CD1c-positive myeloid dendritic cell (primary cell): ENCODE data around the gene BCL6B.
"Not testable (repeated sequence)": the region's sequence is repeated elsewhere in the genome, so short reads cannot be mapped to it uniquely, and the experiment has no call there.

Source experiments
- DNase-seq: peaks from one replicate; pipeline ENCODE4 v3.0.0-alpha.2; 2016; ENCODE audit errors: extremely low spot score

BCL6B gene

GRCh38 chr17:7029096-7029495, 6.2 kb downstream of the BCL6B start:
- DNase-seq = no peak

DNA sequence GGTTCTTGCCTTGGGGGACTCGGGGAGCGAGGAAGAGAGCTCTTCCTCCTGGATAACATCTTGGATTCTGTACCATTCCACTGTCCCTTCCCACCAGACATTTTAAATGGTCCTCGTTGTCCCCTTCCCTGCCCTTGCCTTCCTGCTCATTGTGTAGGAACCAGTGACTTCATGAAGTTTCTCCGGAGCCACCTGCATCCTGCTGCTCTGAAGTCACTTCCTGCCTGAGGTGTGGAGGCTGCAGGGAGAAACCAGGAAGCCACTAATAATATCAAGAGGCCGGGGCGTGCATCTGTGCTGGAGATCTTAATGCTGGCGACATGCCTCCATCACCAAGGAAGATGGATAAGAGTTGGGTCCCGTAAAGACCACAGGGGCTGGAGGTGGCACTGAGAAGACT, 6.8 kb downstream of the BCL6B start:
- DNase-seq = peak; percentile 72

- DNase-seq = no peak
Measured at GRCh38 chr17:7034955-7035590, 12.2 kb downstream of the BCL6B start.

- peak; percentile 97 for DNase-seq
Measured at GRCh38 chr17:7035591-7036368, 12.9 kb downstream of the BCL6B start, which contains the start of gene SLC16A13. Gene SLC16A13, plus strand, starts transcription at chr17:7036015. Its CDS starts 368 bp downstream, at chr17:7036383.

DNA sequence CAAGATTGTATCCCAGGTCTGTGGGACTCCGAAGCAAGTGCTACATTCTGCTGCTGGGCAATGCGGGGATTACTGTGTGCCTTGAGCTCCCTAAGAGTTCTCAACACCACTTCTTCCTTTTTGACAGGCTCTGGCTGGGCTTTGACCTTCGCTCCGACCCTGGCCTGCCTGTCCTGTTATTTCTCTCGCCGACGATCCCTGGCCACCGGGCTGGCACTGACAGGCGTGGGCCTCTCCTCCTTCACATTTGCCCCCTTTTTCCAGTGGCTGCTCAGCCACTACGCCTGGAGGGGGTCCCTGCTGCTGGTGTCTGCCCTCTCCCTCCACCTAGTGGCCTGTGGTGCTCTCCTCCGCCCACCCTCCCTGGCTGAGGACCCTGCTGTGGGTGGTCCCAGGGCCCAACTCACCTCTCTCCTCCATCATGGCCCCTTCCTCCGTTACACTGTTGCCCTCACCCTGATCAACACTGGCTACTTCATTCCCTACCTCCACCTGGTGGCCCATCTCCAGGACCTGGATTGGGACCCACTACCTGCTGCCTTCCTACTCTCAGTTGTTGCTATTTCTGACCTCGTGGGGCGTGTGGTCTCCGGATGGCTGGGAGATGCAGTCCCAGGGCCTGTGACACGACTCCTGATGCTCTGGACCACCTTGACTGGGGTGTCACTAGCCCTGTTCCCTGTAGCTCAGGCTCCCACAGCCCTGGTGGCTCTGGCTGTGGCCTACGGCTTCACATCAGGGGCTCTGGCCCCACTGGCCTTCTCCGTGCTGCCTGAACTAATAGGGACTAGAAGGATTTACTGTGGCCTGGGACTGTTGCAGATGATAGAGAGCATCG, 15.4 kb downstream of the BCL6B start:
- no peak for DNase-seq

DNA sequence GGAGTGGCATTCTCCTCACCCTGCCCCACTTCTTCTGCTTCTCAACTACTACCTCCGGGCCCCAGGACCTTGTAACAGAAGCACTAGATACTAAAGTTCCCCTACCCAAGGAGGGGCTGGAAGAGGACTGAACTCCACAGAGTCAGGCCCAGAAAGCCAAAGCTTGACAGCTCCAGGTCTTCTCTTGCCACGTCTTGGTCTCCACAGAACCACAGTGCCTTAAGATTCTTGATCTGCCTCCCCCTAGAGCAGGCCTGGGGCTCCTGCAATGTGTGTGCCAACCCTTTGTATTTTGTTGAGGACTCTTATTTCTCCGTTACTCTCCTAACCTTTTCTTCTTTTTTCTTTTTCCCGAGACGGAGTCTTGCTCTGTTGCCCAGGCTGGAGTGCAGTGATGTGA, 17.0 kb downstream of the BCL6B start:
- DNase-seq = no peak

DNA sequence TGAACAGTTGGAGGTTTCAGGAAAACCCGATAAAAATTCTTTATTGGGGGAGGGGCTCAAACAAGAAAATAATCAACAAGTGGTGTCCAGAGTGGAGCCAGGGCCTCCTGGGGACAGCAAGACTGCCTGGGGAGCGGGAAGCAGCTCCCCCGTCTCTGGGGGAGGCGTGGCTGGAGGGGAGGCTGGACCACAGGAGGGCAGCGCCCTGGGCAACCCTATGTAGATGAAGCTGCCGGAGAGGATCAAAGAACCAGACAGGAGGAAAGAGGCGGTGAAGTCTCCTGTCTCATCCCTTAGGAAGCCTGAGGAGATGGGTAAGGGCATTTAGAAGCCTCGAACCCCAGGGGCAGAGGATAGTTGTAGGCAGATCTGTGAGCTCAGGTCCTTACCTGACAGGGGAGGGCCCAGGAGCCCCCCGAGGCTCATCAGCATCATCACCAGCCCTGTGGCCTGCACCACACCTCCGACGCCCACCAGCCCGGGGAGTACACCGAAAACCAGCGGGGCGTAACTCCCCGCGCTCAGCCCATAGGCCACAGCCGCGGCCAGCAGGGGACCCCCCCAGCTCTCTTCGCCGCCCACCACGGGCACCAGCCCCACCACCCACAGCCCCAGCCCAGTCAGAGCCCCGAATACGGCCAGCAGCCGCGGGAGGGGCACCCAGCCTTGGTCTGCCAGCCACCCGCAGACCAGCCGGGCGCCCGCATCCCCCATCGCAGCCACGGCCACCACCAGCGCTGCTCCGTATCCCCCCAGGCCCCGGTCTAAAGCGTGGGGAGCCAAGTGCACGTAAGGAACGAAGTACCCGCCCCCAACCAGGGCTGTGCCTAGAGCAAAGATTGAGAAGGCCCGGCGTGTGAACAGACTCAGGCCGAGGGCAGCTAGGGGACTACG, 19.0 kb downstream of the BCL6B start:
- DNase-seq = no peak

DNA sequence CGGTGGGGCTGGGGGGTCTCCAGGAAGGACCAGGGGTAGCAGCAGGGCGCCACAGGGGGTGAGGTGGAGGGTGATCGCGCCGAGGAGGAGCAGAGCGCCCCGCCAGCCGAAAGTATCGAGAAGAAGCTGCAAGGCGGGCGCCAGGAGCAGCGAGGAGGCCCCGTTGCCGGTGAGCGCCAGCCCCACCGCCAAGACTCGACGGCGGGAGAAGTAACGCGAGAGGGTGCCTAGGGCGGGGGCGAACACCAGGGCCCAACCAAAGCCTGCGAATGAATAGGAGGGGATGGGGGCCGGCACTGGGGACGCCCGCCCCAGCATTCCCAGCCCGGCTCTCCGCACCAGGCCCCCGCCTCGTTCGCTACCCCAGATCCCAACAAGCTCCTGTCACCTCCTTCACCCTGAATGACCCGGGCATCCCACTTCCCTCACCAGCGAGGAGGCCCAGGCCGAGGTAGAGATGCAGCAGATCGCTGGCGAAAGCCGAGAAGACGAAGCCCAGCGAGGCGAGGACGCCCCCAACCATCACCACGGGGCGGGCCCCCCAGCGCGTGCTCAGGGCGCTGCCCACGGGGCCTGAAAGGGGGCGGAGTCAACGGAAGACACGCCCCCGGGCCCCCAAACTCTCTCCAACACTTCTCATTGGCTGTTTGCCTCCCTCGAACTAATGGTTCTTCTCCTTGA, 19.8 kb downstream of the BCL6B start:
- peak; percentile 25 for DNase-seq

DNA sequence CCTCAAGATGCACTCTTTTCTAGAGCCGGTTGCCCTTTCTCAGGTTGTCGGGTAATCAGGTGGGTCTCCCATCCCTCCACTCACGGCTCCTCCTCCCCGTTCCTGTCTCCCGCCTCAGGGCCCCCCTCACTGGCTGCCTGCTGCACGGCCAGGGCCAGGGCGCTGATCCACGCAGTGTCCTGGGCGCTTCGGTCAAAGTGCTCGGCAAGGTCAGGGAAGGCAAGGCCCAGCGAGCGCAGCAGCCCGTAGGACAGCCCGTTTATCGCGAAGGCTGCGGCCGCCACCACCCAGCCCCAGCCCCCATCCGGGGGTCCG, 20.3 kb downstream of the BCL6B start:
- no peak for DNase-seq

- peak; percentile 40 for DNase-seq
Measured at GRCh38 chr17:7043497-7044198, 20.8 kb downstream of the BCL6B start, which contains the start of gene SLC16A11. Gene SLC16A11, minus strand, starts transcription at chr17:7044092. Its CDS starts 579 bp downstream, at chr17:7043513.

DNA sequence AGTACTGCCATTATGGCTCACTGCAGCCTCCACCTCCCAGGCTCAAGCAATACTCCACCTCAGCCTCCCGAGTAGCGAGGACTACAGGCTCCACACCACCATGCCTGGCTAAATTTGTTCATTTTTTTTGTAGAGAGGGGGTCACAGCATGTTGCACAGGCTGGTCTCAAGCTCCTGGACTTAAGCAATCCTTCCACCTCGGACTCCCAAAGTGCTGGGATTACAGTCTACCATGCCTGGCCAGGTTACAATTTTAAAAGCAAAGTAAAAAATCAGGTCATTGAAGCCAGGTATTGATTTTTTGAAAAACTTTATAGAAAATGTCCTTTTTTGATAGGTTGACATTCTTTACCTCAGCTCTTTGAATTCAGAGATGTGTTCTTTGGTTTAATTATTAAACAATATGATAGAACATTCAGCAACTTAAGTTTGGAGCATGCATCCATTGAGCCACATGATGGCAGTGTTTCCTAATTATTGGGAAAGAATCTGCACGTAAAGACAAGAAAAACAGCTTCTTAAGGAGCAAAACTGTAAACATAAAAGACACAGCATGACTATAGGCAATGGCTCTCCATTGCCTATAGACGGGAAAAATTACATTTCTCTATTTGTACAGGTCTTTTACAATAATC, 22.8 kb downstream of the BCL6B start:
- peak; percentile 88 for DNase-seq

DNA sequence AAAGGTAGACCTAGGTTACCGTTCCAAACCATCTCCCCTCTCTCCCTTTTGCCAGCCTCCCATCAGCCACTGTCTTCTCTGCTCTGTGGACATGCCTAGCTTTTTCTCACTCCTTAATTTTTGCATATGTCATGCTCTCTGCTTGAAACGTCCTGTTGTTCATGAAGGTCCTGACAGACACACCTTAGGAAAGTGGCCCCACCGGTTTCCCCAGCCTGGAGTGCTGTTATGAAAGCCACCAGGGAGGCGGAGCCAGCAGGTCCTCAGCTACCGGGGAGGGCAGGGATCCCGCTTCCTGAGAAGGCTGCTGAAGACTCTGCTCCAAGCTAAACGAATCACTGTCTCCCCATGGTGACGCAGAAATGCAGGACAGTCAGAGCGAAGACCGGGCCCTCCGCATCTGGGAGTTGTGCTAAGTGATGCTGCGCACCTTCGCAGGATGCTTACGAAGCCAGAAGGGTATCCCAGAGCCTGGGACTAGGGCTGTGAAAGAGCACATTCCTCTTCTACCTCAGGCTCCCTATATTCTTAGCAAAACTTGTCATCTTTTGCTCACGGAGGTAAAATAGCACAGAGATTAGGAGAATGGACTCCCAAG, 23.4 kb downstream of the BCL6B start:
- DNase-seq = no peak

- DNase-seq = peak; percentile 60
Measured at GRCh38 chr17:7046725-7047397, 24.0 kb downstream of the BCL6B start.

DNA sequence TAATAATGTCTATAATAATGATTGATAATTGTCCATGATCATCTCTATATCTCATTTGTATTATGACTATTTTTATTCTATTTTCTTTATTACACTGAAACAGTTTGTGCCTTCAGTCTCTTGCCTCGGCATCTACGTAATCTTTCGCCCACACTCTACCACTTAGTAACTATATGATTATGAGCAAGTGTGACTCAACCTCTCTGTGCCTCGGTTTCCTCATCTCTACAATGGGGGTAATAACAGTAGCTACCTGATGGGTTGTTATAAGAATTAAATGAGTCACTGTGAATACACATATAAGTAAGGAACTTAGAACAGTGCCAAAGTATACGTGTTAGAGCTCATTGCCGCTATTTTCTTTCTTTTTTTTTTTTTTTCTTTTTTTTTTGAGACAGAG, 24.7 kb downstream of the BCL6B start:
- DNase-seq = no peak

DNA sequence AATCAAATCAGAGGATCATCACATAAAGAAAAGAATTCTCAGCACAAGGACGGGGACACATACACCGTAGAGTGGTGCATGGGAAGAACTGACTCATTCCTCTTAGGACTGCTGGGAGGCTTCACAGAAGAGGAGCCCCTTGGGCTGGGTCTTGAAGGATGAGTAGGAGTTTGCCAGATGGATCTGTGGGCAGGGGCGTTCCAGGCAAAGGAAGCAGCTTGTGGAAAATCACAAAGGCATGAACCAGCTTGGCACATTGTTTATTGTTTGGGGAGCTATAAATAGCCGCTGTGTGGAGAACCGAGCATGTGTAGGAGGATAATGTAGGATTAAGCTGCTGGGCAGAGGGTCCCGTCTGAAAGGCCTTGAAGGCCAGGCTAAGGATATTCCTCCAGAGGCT, 26.1 kb downstream of the BCL6B start:
- DNase-seq = no peak

DNA sequence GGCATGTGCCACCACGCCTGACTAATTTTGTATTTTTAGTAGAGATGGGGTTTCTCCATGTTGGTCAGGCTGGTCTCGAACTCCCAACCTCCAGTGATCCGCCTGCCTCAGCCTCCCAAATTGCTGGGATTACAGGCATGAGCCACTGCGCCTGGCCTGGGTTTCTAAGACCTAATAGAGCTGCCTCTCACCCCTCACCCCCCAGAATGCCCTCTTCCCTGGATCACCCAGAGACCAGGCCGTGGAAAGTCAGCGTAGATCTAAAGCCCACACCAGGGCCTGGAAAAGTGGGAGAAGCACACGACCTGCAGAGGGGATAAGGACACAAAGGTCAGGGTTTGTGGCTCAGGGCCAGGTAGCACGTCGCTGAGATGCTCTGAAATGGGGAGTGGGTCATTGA, 27.7 kb downstream of the BCL6B start:
- not testable (repeated sequence) for DNase-seq

GRCh38 chr17:7056386-7056785, 33.5 kb downstream of the BCL6B start:
- no peak for DNase-seq

- no peak for DNase-seq
Measured at GRCh38 chr17:7058831-7059447, 36.1 kb downstream of the BCL6B start.
